Upper lobe of left lung (tissue), 4 donors: ENCODE results near the gene GIMAP2.

ENCODE experiments used
- CTCF ChIP-seq, 6 experiments: fragments of 450-650 bp in 4 of 6; fragments of 200-600 bp in 2 of 6; sonication (generic) in 2 of 6; IDR thresholded peaks; one replicate each; pipeline ENCODE4 v1.5.1; 2016 to 2019; ENCODE audit warnings: antibody characterized with exemption in 6 of 6
- POLR2A ChIP-seq, 4 donors: fragments of 450-650 bp; IDR thresholded peaks; one replicate each; pipeline ENCODE4 v1.5.1; 2016 to 2017; ENCODE audit warnings: antibody characterized with exemption in 4 of 4, mild to moderate bottlenecking in 2 of 4

GRCh38 chr7:150649080-150649385 is 36.5 kb upstream of the GIMAP2 start:
- TF ChIP-seq CTCF (IDR thresholded peaks at IDR 0.05) (no peak), POLR2A (IDR thresholded peaks at IDR 0.05) (no peak)
